Measurements from ENCODE around the gene ALS2.
A peak's percentile ranks its signal among the peaks of the same experiment; 100 is the strongest.
"Not testable (repeated sequence)": the region's sequence is repeated elsewhere in the genome, so short reads cannot be mapped to it uniquely, and the experiment has no call there.

The ALS2 gene

DNA sequence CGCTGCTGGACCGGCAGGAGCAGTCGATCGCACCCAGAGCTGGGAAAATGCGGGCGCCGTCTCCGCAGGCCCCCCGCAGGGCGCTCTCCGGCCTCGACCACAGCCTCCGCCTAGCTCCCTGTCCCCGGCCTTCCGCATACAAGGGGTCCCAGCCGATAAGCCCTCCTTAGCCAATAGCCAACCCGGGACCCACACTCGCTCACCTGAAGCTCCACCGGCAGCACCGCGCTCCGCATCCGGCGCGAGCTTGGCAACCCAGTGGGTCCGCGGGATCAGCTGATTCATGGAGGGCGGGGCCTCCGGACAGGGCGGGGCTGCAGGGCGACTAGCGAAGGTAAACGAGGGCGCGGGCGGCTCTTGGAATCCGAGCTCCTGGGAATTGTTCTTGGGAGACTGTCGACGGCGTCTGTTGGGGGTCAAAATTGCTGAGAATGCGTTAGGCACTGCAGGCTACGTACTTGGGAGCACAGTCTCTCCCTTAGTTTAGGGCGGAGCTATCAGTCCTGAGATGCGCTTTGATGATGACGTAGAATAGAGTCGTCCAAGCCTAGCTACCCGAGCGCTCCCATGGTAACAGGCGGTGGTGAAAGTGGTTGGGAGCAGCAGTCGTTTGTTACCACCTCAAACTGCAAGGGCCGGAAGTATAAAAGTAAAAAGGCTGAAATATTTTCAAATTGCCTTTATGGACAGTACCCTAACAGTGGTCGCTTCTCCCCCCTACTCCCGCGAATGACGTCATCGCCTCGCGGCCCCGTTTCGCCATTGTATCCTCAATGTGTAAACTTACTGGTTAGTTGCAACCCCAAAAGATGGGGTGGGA, at the start of gene ALS2:
Gene ALS2, minus strand, starts transcription at position 260 of the 820 bp plus-strand sequence. CDS start 12,048 bp downstream, outside the sequence.
- peak; percentile 88 to 95 for DNase-seq (ENCODE audit: low read depth in 2 of 2)

GRCh38 chr2:201828220-201828619, 47.5 kb upstream of the ALS2 start:
- DNase-seq (ENCODE audit: low read depth in 2 of 2), result no peak

GRCh38 chr2:201827621-201828020, 46.9 kb upstream of the ALS2 start:
- no peak for DNase-seq (ENCODE audit: low read depth in 2 of 2)

DNA sequence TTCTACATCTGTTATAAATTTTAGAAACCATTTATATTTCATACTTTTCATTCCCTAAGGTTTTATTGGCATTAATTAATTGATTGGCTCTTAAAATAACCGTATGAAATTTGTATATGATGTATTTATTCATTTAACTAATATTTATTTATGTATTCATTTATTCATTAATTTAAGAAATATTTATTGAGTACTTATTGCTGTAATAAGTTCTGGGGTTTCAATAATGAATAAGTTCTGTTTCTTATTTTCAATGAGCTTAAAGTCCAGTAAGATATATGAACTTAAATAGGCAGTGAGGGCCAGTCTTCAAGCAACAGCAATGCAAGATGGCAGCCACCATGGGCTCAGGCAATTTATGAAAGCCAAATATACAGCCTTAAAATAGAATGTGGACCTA, 43.5 kb upstream of the ALS2 start:
- no peak for DNase-seq (ENCODE audit: low read depth in 2 of 2)

DNA sequence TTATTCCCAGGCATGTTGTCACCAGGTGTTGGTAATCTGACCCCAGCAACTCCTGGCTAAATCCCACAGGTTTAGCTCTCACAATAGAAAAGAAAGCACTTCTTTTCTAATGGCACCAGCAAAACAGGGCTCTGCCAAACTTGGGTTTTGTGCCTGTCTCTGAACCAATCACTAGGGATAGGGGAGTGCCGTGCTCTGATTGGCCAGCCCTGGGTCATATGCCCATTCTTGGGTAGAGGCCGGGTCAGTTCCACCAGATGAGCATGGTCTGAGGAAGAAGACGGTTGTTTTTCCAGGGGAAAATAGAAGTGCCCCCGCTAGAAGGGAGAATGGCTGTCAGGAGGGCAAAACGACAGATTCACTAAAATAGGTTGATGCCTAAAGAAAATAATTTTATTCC, 40.3 kb upstream of the ALS2 start:
- no peak for DNase-seq (ENCODE audit: low read depth in 2 of 2)

DNA sequence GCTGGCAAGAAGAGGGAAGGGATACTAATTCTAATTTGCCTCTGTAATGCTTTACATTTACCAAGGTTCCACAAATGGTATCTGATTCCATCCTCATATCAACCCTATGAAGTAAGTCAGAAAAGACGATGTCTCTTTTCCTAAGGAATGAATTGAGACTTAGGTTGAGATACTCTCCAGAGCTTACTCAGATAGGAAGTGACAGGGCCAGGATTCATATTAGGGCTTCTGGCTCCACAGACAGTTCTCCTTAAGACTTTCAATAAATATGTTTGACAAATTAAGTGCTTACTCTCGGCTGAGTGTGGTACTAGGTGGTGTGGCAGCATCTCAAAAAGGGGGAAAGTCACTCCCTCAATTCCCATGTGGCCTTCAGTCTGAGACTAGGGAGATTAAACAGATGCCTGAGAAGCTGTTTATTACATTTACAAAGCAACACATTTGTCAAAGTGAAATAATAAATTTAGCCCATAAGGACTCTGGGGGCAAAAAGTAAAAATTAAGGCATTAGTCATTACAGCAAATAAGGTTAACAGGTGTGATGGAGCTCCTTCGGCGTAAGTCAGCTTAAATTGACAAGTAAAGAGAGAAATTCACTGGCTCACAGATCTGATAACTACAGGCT, 39.8 kb upstream of the ALS2 start:
- DNase-seq (ENCODE audit: low read depth in 2 of 2), result no peak

- no peak for DNase-seq (ENCODE audit: low read depth in 2 of 2)
These were observed 36.2 kb upstream of the ALS2 start for GRCh38 chr2:201816657-201817575.

GRCh38 chr2:201813996-201814760, 33.4 kb upstream of the ALS2 start:
- DNase-seq (ENCODE audit: low read depth in 2 of 2), result no peak

DNA sequence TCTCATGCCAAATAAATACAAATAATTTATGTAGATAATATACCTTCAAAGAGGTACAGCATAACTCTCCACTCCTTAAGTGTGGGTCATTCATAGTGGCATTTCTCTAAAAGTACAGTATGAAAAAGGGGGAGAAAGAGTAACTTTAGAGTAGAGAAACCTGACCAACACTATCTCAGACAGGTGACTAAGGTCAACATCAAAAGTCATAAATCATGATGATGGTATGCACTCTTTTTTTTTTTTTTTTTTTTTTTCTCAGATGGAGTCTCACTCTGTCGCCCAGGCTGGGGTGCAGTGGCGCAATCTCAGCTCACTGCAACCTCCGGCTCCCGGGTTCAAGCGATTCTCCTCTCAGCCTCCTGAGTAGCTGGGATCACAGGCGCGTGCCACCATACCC, 29.9 kb upstream of the ALS2 start:
- DNase-seq (ENCODE audit: low read depth in 2 of 2), result not testable (repeated sequence)

GRCh38 chr2:201809633-201810032, 28.9 kb upstream of the ALS2 start:
- no peak for DNase-seq (ENCODE audit: low read depth in 2 of 2)

GRCh38 chr2:201808027-201808426, 27.3 kb upstream of the ALS2 start:
- no peak for DNase-seq (ENCODE audit: low read depth in 2 of 2)

- no peak for DNase-seq (ENCODE audit: low read depth in 2 of 2)
These were observed 26.8 kb upstream of the ALS2 start for GRCh38 chr2:201807452-201807999.

DNA sequence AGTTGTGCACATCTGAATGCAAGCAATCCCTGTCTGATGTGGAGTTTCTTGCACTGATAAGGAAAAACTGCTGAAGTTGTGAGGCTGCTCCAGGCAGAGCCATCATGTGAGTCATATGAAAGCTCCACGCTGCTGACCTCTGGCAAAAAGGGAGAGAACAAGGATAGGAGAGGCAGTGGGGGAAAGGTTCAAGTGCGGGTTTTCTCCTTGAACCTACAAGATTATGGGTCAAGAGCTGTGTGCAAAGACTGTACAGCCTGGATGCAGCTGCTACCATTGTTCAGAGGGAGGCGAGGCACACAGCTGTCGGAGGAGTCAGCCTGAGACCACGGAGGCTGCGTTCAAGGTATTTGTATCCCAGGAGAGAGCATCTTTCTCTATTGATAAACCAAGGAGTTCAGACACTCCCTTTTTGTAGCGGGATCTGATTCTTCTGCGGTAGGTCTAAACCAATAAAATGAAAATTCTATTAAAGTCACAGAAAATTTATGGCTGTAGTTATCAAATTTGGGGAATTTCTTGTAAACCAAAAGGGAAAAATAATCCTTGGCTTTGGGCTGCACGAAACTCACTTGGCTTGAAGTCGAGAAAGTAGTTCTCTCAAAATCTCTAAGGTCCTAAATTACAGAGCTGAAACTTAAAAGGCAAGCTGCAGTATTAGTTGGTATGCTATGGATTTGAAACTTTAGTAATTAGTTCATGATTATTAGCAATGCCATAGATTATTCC, 25.9 kb upstream of the ALS2 start, which contains the start of gene CDK15:
Gene CDK15, plus strand, starts transcription at position 96 of the 729 bp plus-strand sequence. Its CDS starts 128 bp downstream, at position 224.
- DNase-seq (ENCODE audit: low read depth in 2 of 2), result no peak

DNA sequence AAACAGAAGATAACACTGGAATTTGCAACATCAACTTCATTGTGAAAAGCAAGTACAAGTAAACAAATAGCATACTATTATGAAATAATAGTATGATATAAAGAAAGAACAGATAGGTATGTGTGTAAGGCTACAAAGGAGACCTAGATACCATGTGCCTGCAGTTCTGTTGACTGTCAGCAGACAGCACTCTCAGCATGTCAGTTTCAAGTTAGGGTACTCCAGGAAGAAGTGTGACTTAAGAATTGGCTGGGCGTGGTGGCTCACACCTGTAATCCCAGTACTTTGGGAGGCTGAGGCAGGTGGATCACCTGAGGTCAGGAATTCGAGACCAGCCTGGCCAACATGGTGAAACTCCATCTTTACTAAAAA, 18.2 kb upstream of the ALS2 start:
- DNase-seq (ENCODE audit: low read depth in 2 of 2), result not testable (repeated sequence)

- no peak for DNase-seq (ENCODE audit: low read depth in 2 of 2)
These were observed 17.6 kb upstream of the ALS2 start for GRCh38 chr2:201798252-201798913.

- no peak for DNase-seq (ENCODE audit: low read depth in 2 of 2)
These were observed 16.6 kb upstream of the ALS2 start for GRCh38 chr2:201797175-201797840.

DNA sequence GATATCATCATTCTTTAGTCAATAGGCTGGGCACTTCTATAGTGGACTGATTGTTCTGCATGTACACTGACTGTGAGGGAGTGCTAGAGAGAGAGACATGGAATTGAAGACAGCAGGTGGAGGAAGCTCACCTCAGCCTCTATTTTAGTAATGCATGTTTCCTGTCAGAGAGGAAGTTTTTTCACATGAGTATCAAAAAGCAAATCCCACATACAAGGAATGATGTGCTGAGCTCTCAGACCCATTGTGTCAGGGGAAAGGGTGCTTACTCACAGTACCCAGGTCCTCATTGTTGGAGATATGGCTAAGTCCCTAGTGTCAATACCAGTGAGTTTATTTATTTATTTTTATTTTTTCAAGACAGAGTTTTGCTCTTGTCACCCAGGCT, 15.7 kb upstream of the ALS2 start:
- no peak for DNase-seq (ENCODE audit: low read depth in 2 of 2)

DNA sequence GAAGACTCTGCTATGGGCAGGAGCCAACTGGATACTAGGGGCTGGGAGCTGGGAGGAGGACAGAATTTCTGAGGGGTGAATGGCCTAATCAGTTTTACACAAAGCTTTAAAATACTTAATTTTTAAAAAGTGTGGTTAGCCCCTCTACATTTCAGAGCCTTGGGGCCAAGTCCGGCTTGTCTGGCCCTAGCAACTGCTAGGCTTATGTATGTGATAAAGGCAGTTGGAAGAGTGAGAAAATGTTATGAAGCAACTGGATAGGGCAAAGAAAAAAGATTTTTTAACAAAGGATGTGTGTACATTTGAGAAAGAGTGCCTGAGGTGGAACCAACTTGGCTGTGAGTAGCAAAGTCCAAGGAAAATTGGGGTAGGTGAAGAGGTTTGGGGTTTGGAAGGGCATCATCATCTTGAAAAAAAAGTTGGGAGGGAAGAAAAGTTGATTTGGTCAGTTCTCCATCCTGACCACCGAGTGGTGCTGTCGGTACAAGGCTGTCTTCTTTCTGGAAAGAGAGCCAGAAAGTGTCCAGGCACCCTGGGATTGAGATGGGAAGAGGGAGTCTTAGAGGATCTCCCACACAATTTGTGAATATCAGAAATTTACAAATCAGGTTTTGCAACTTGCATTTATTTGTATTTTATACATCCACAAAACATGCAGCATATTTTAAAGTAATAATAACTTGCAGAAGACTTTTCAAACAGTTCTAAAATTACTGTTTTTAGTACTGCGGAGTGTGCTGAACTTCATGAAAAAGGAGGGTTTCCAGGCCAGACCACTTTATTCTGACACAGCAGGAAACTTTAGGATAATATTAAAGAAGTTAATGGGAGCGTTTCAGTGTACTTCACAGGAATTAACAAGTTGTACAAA, 15.1 kb upstream of the ALS2 start:
- no peak for DNase-seq (ENCODE audit: low read depth in 2 of 2)
